Breast epithelium (tissue), 4 donors: ENCODE results near the gene ENOX1. TPM values are rescaled to one million over a fixed set of nuclear protein-coding genes. Genes with fewer than 3 reads are reported as not detected.

ENCODE experiments used
- DNase-seq, 2 donors: peaks; one replicate each; pipeline ENCODE4 v3.0.0-alpha.2; 2019; ENCODE audit warnings: low spot score in 2 of 2
- H3K27ac ChIP-seq, 2 donors: fragments of 200-600 bp; sonication (generic) in 1 of 2; one replicate each; pipeline ENCODE4 v1.5.1; 2016 to 2019; ENCODE audit warnings: mild to moderate bottlenecking in 1 of 2
- H3K27me3 ChIP-seq, 2 donors: fragments of 200-600 bp; sonication (generic) in 1 of 2; one replicate each; pipeline versions ENCODE4 v1.5.1 to v1.6.0; 2017 to 2019; ENCODE audit warnings: control low read depth in 1 of 2, mild to moderate bottlenecking in 1 of 2
- H3K36me3 ChIP-seq: fragments of 200-600 bp; one replicate; pipeline ENCODE4 v1.5.1; 2019
- H3K4me1 ChIP-seq, 2 donors: fragments of 200-600 bp; sonication (generic); one replicate each; pipeline ENCODE4 v1.5.1; 2016 to 2019; ENCODE audit warnings: control low read depth in 1 of 2
- H3K4me3 ChIP-seq, 3 donors: fragments of 200-600 bp; sonication (generic); 1 replicate in 2 of 3; 2 replicates in 1 of 3; pipeline ENCODE4 v1.5.1; 2016 to 2019; ENCODE audit warnings: mild to moderate bottlenecking in 3 of 3, moderate library complexity in 2 of 3
- H3K9me3 ChIP-seq, 2 donors: fragments of 200-600 bp; sonication (generic) in 1 of 2; one replicate each; pipeline ENCODE4 v1.5.1; 2016 to 2019; ENCODE audit warnings: control low read depth in 1 of 2
- CTCF ChIP-seq, 3 donors: fragments of 450-650 bp; IDR thresholded peaks; one replicate each; pipeline ENCODE4 v1.5.1; 2016 to 2017; ENCODE audit warnings: antibody characterized with exemption in 3 of 3, mild to moderate bottlenecking in 3 of 3, moderate library complexity in 3 of 3
- POLR2A ChIP-seq: fragments of 450-650 bp; IDR thresholded peaks from one replicate; pipeline ENCODE4 v1.6.1; 2016; ENCODE audit warnings: antibody characterized with exemption, mild to moderate bottlenecking, moderate library complexity
- POLR2AphosphoS5 ChIP-seq, 3 donors: sonication (generic); formaldehyde crosslinking; IDR thresholded peaks; one replicate each; pipeline ENCODE4 v1.6.1; 2017; ENCODE audit warnings: antibody characterized with exemption in 3 of 3
- intact Hi-C: fragments of 100-400 bp; cut with DNase I; formaldehyde crosslinking; loops from one replicate; pipeline ENCODE4 v1.15.1; 2023; ENCODE audit warnings: low total_unique reads
- total RNA-seq, 3 donors: library from RNA; depleted of rRNA; stranded (reverse); fragments of >200 nt; gene quantifications; one replicate each; pipeline ENCODE4 v1.1.0, GENCODE V29; 2016

ENOX1 gene
- total RNA-seq, 3 donors from 2014 or later, result 1.9 to 2.3 (median 2.0) TPM

- no peaks in the 10 kb centered on the region for H3K36me3 ChIP-seq
- no peak overlapping the region for H3K27ac ChIP-seq
- no peaks in the 10 kb centered on the region for H3K27me3 ChIP-seq
- intact Hi-C loops, result no loop called here
- TF ChIP-seq POLR2AphosphoS5 (IDR thresholded peaks at IDR 0.05) (no peak), POLR2A (no peak), CTCF (IDR thresholded peaks at IDR 0.05) (no peak)
- H3K4me1 ChIP-seq, result no peaks in the 10 kb centered on the region
- no peak overlapping the region for H3K4me3 ChIP-seq
- no peak for DNase-seq
- no peaks in the 10 kb centered on the region for H3K9me3 ChIP-seq
Observed at GRCh38 chr13:43686557-43686956, 100.2 kb downstream of the ENOX1 start.

- H3K27ac ChIP-seq, result no peak overlapping the region
- DNase-seq, result no peak
- TF ChIP-seq CTCF (IDR thresholded peaks at IDR 0.05), result no peak
- no peak for TF ChIP-seq POLR2A
- no peak for TF ChIP-seq POLR2AphosphoS5 (IDR thresholded peaks at IDR 0.05)
- no peak overlapping the region for H3K4me3 ChIP-seq
- H3K27me3 ChIP-seq, result no peaks in the 10 kb centered on the region
- no peaks in the 10 kb centered on the region for H3K4me1 ChIP-seq
- no peaks in the 10 kb centered on the region for H3K9me3 ChIP-seq
- intact Hi-C loops, result loop anchor here (5.0 kb wide), 1 partner anchor 1207 kb away; no protein-coding TSS in a partner anchor
- no peaks in the 10 kb centered on the region for H3K36me3 ChIP-seq
Observed at GRCh38 chr13:43684963-43685725, 101.6 kb downstream of the ENOX1 start.

- DNase-seq, result no peak
- TF ChIP-seq POLR2A (no peak), POLR2AphosphoS5 (IDR thresholded peaks at IDR 0.05) (no peak), CTCF (IDR thresholded peaks at IDR 0.05) (no peak)
- no peaks in the 10 kb centered on the region for H3K27me3 ChIP-seq
- intact Hi-C loops, result loop anchor here (5.0 kb wide), 1 partner anchor 1210 kb away; no protein-coding TSS in a partner anchor
- H3K36me3 ChIP-seq, result no peaks in the 10 kb centered on the region
- no peak overlapping the region for H3K27ac ChIP-seq
- H3K9me3 ChIP-seq, result no peaks in the 10 kb centered on the region
- no peak overlapping the region for H3K4me3 ChIP-seq
- no peaks in the 10 kb centered on the region for H3K4me1 ChIP-seq
Observed at GRCh38 chr13:43682701-43683100, 104.1 kb downstream of the ENOX1 start.

GRCh38 chr13:43676320-43676719 lies 110.5 kb downstream of the ENOX1 start:
- Histone ChIP-seq H3K4me3 (no peak overlapping the region), H3K4me1 (no peaks in the 10 kb centered on the region), H3K27ac (no peak overlapping the region), H3K27me3 (no peaks in the 10 kb centered on the region), H3K36me3 (no peaks in the 10 kb centered on the region), H3K9me3 (no peaks in the 10 kb centered on the region)
- intact Hi-C loops, result no loop called here
- TF ChIP-seq CTCF (IDR thresholded peaks at IDR 0.05) (no peak), POLR2A (no peak)
- DNase-seq, result no peak

GRCh38 chr13:43675577-43675976 lies 111.2 kb downstream of the ENOX1 start:
- H3K27ac ChIP-seq, result no peak overlapping the region
- TF ChIP-seq CTCF (IDR thresholded peaks at IDR 0.05) (no peak), POLR2A (no peak), POLR2AphosphoS5 (IDR thresholded peaks at IDR 0.05) (no peak)
- DNase-seq, result no peak
- H3K27me3 ChIP-seq, result no peaks in the 10 kb centered on the region
- no peak overlapping the region for H3K4me3 ChIP-seq
- no peaks in the 10 kb centered on the region for H3K36me3 ChIP-seq
- intact Hi-C loops, result no loop called here
- no peaks in the 10 kb centered on the region for H3K4me1 ChIP-seq
- H3K9me3 ChIP-seq, result no peaks in the 10 kb centered on the region
